Iris pigment epithelial cell (primary cell): Measurements from ENCODE around the gene SEMG1.

ENCODE experiments used
- DNase-seq: peaks from one replicate; pipeline ENCODE4 v3.0.0-alpha.2; 2011; ENCODE audit warnings: low read depth

SEMG1 gene, protein sequence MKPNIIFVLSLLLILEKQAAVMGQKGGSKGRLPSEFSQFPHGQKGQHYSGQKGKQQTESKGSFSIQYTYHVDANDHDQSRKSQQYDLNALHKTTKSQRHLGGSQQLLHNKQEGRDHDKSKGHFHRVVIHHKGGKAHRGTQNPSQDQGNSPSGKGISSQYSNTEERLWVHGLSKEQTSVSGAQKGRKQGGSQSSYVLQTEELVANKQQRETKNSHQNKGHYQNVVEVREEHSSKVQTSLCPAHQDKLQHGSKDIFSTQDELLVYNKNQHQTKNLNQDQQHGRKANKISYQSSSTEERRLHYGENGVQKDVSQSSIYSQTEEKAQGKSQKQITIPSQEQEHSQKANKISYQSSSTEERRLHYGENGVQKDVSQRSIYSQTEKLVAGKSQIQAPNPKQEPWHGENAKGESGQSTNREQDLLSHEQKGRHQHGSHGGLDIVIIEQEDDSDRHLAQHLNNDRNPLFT

DNA sequence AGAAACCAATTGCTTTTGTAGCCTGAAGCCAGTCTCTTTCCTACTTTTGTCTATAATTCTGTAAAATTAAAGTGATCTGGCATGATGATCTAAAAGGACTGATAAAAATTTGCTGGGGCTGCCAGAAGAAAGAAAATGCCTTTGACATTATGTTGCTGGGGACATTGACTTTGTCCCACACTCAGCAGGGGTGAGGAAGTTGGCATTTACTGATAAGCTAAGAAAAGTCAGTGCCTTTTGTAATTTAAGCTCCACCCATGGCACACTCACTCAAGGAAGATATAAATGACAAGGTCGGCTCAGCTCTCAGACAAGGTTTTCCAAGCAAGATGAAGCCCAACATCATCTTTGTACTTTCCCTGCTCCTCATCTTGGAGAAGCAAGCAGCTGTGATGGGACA is at the start of gene SEMG1:
Gene SEMG1 (plus strand): TSS at position 309 of the 400 bp plus-strand sequence. CDS start 21 bp downstream, at position 330.
- no peak for DNase-seq

DNA sequence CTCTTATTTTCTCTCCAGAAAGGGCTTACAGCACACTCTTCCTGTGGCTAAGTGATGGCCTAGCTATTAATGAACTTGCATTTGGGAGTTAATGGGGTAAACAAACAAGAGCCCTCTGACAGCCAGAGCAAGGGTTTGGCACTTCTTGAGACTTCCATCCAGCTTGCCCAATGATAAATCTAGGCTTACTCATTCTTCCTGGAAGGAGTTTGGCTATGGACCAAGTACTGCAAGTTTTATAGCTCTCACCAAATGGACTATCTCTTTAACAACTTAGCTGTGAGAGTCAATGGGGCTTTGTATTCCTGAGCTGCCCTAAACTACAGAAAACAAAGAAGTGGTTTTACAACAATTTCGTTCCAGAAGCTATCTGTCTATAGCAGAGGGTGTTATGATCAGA is 48.9 kb upstream of the SEMG1 start:
- DNase-seq: peak; percentile 81

DNA sequence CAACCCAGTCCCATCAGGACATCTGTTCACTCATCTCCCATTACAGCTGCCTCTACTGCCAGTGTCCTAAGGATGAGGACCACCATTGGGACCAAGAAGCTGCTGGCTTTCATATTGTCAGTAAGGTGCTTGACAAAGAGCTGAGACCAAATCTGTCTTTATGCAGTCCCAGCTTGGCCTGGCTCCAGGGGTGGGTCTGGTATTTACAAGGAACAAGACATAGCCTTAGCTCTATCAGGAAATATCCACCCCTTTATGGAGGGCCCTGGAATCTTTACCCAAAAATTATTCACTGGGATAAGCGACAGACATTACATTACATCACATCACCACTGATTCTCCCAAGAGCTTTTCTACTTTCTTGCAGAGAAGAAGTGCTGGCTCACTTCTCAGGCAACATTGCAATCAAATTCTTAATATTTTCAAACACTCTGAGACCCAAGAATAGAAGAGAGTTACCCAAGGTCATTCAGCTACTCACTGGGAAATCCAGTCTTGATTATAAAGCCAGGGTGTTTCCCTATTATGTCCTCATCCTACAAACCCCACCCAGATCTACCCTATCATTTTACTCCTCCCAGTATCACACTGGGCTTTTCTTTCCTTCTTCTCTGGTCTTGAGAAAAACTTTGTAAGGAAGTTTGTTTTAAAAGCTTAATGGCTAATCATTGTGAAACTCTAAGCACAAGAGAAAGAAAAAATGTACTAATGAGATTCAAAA is 43.6 kb upstream of the SEMG1 start:
- no peak for DNase-seq

DNA sequence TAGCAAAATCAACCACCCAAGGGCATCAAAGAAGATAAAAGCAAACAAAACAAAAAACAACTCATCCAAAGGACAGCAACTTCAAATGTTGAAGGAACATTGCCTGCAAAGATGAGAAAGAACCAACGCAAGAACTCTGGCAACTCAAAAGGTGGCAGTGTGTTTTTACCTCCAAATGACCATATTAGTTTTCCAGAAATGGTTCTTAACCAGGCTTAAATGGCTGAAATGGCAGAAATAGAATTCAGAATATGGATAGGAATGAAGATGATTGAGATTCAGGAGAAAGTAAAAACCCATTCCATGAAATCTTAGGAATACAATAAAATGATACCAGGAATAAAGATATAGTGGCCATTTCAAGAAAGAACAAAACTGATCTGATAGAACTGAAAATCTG is 41.9 kb upstream of the SEMG1 start:
- DNase-seq: no peak

DNA sequence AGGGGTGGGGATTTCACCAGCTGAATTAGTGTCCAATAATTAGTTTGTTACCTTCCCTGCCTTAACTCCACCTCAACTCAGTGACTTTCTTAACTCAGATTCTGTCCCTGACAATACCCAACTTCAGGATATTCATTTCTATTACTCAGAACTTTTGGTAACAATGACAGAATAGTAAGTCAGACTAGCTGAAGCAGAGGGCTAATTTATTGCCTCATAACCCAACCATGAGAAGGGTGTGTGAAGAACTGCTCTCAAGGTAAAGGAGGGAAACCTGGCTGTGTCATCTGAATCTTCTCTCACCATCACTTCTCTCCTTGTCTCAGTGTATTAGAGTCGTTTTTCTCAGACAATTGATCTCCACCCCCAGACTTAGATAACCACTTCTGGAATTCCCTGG is 33.3 kb upstream of the SEMG1 start:
- DNase-seq: no peak

GRCh38 chr20:45174434-45175364 is 32.1 kb upstream of the SEMG1 start, which contains the start of gene PI3:
TSS of gene PI3 (plus strand) at chr20:45174902. CDS start at chr20:45174923, 21 bp downstream.
- DNase-seq: no peak

- DNase-seq: no peak
Measured at GRCh38 chr20:45176526-45177267, 30.1 kb upstream of the SEMG1 start.

- DNase-seq: no peak
Measured at GRCh38 chr20:45179166-45179565, 27.7 kb upstream of the SEMG1 start.

GRCh38 chr20:45181639-45182038 is 25.2 kb upstream of the SEMG1 start:
- no peak for DNase-seq

DNA sequence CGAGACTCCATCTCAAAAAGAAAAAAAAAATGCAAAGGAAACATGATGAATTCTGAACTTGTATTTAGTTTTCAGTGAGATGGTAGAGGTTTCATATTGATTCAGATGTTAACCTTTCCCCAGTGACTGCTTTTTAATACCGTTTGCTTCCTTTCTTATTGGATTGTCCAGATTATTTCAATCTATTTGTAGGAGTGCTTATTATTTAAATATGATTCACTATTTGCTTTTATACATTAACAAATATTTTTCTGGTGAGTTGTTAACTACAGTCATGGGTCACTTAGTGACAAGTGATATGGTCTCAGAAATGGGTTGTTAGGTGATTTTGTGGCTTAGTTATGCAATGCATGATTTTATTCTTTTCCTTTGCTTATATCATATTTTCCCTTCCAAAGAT is 23.7 kb upstream of the SEMG1 start:
- no peak for DNase-seq

GRCh38 chr20:45187693-45188092 is 19.1 kb upstream of the SEMG1 start:
- no peak for DNase-seq

- DNase-seq: no peak
Measured at GRCh38 chr20:45189067-45189609, 17.7 kb upstream of the SEMG1 start.

GRCh38 chr20:45189861-45190260 is 17.0 kb upstream of the SEMG1 start:
- no peak for DNase-seq

- DNase-seq: no peak
Measured at GRCh38 chr20:45191926-45192325, 14.9 kb upstream of the SEMG1 start.

DNA sequence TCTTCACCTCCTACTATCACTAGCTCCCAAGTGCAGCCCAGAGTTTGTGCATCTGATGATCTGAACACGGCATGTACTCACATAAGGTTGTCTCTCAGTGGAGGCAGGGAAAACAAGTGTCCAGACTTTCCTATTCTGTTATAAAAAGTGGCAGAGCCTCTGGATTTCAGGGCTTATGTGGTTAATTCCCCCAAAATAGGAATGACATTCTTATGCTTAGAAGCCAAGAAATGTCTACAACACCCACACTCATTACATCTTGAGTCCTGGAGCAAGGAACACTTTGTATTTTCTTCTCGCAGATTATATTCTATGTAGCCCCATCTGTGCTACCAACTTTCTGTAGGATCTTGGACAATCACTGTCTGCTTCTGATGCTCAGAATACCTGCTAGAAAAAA is 13.5 kb upstream of the SEMG1 start:
- no peak for DNase-seq

DNA sequence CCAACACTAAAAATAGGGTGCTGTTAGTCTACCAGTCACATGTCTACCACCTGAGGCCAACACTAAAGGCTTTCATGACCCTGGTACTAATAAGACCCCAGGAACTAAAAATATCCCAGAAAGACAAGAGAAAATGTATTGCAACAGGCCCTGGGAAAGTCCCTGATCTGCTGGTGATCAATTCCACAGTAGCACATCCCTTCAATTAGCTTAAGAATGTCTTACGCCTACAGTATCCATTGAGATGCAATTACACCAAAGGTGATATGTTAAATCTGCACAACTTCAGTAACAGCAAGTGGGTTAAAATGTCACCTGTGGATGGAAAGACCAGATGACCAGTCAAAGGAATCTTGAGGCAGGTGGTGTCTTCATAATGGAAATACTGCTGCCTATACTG is 3.1 kb downstream of the SEMG1 start:
- DNase-seq: no peak

DNA sequence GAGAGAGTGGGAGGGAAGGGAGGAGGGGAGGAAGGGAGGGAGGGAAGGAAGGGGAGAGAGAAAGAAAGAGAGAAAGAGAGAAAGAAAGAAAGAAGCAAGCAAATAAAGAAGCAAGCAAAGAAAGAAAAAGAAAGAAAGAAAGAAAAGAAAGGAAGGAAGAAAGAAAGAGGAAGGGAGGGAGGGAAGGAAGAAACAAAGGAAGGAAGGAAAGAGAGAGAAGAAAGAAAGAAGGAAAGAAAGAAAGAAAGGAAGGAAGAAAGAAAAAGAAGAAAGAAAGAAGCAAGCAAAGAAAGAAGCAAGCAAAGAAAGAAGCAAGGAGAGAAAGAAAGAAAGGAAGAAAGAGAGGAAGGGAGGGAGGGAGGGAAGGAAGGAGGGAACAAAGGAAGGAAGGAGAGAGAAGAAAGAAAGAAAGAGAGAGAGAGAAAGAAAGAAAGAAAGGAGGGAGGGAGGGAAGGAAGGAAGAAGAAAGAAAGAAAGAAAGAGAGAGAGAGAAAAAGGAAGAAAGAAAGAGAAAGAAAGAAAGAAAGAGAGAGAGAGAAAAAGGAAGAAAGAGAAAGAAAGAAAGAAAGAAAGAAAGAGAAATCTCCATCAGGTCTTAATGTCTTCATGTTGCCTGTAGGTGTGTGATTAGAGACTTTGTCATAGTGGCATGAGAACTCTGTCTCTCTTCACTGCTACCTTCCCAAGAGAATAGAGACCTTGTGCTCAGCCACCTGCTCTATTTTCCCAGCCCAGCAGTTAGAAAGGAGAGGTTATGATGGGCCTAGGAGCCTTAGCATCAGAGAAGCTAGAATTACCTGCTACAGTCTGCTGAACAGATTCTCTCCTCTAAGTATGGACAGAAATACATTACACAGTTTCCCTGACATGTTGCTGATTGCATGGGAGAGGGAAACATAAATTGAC is 5.0 kb downstream of the SEMG1 start:
- DNase-seq: no peak

- DNase-seq: no peak
Measured at GRCh38 chr20:45212836-45213235, 6.0 kb downstream of the SEMG1 start.

DNA sequence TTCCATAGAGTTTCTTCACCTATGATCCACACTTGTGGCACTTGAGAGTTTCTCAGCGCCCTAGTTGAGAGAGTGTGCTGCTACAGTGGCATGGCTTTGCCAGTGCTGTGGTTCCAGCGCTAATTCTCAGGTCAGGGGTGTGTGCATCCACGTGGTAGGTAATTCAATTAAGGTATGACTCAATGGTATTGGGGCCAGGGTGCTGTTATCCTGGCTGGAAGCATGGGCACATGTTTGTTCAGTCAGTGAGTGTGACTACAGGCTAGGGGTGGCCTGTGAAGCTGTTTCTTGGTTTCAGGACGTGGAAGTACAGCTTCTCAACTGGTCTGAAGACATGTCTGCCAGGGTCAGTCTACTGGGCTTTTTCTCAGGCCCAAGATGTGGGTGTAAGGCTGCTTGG is 11.3 kb downstream of the SEMG1 start:
- no peak for DNase-seq

- no peak for DNase-seq
Measured at GRCh38 chr20:45218636-45219035, 11.8 kb downstream of the SEMG1 start.
